Endodermal cell (in vitro differentiated cells): ENCODE results near the gene BOLA2. TPM values are rescaled to one million over a fixed set of nuclear protein-coding genes. Genes with fewer than 3 reads are reported as not detected.
"Not testable (repeated sequence)": the region's sequence is repeated elsewhere in the genome, so short reads cannot be mapped to it uniquely, and the experiment has no call there.

Source experiments
- DNase-seq: peaks from one replicate; pipeline ENCODE4 v3.0.0-alpha.2; 2017
- H3K27ac ChIP-seq: 2 replicates; pipeline ENCODE4 v1.5.1; 2013; ENCODE audit warnings: mild to moderate bottlenecking, low read depth, low read length, moderate library complexity
- H3K27me3 ChIP-seq: 2 replicates; pipeline ENCODE4 v1.6.1; 2013; ENCODE audit warnings: mild to moderate bottlenecking, low read length, moderate library complexity; ENCODE audit not compliant: insufficient read depth, control insufficient read depth, poor library complexity, severe bottlenecking
- H3K36me3 ChIP-seq: 2 replicates; pipeline ENCODE4 v1.7.0; 2013; ENCODE audit warnings: mild to moderate bottlenecking, low read length, moderate library complexity; ENCODE audit not compliant: control insufficient read depth, insufficient read depth
- H3K4me1 ChIP-seq: one replicate; pipeline ENCODE4 v1.7.0; 2013; ENCODE audit warnings: low read length; ENCODE audit not compliant: control insufficient read depth, insufficient read depth
- H3K4me3 ChIP-seq: 2 replicates; pipeline ENCODE4 v1.5.1; 2013; ENCODE audit warnings: mild to moderate bottlenecking, low read length, moderate library complexity
- H3K9ac ChIP-seq: 2 replicates; pipeline ENCODE4 v1.6.1; 2013; ENCODE audit warnings: mild to moderate bottlenecking, low read length, moderate library complexity; ENCODE audit not compliant: poor library complexity, severe bottlenecking; ENCODE audit errors: extremely low read depth
- H3K9me3 ChIP-seq: 2 replicates; pipeline ENCODE4 v1.6.1; 2013; ENCODE audit warnings: mild to moderate bottlenecking, low read length, moderate library complexity; ENCODE audit not compliant: control insufficient read depth
- H3K27ac Mint-ChIP-seq: 2 replicates; pipeline ENCODE4 v1.8.0; 2020; ENCODE audit warnings: mixed read lengths
- H3K27me3 Mint-ChIP-seq: 2 replicates; pipeline ENCODE4 v1.8.0; 2021; ENCODE audit warnings: mild to moderate bottlenecking, mixed read lengths; ENCODE audit not compliant: insufficient read depth
- H3K36me3 Mint-ChIP-seq: 2 replicates; pipeline ENCODE4 v1.8.0; 2020; ENCODE audit warnings: low read depth, mixed read lengths
- H3K4me1 Mint-ChIP-seq: 2 replicates; pipeline ENCODE4 v1.8.0; 2020; ENCODE audit warnings: mixed read lengths
- H3K4me3 Mint-ChIP-seq: 2 replicates; pipeline ENCODE4 v1.8.0; 2020; ENCODE audit warnings: mild to moderate bottlenecking, moderate library complexity, mixed read lengths
- H3K9me3 Mint-ChIP-seq: 2 replicates; pipeline ENCODE4 v1.8.0; 2020; ENCODE audit warnings: mild to moderate bottlenecking, mixed read lengths
- WGBS, 2 experiments: methylation state at CpG; one replicate each; pipeline versions ENCODE4 v1.1.5 to v1.1.7; 2013; ENCODE audit warnings: missing lambda C conversion rate in 2 of 2, mixed read lengths in 1 of 2; ENCODE audit not compliant: insufficient coverage in 1 of 2, insufficient read length in 1 of 2; 5-methylcytosine and 5-hydroxymethylcytosine counted together
- total RNA-seq, 2 donors: library from RNA; stranded (reverse); fragmentation: NEBNext Ultra II Directional in 1 of 2; extraction: Animal tissue kit (Norgen Biotek cat#: 25700) in 1 of 2; gene quantifications; 2 replicates in 1 of 2; 3 replicates in 1 of 2; pipeline ENCODE4 v1.2.1, GENCODE V29; 2021

BOLA2 gene
- total RNA-seq, 2 donors from 2014 or later, result 9.5 to 11.0 TPM

- 94% methylated on average over 2 of the region's 3 CpGs; no CpG with 5 or more reads in 1 of the 2 experiments for WGBS, 2 experiments
- not testable (repeated sequence) for H3K9ac ChIP-seq, H3K27me3 ChIP-seq, H3K27ac Mint-ChIP-seq, H3K27me3 Mint-ChIP-seq, H3K4me1 ChIP-seq, DNase-seq, H3K9me3 ChIP-seq, H3K4me1 Mint-ChIP-seq, H3K27ac ChIP-seq, H3K36me3 Mint-ChIP-seq, H3K9me3 Mint-ChIP-seq, H3K4me3 ChIP-seq, H3K36me3 ChIP-seq, H3K4me3 Mint-ChIP-seq
Measured at GRCh38 chr16:29425390-29425789, 28.8 kb downstream of the BOLA2 start.

DNA sequence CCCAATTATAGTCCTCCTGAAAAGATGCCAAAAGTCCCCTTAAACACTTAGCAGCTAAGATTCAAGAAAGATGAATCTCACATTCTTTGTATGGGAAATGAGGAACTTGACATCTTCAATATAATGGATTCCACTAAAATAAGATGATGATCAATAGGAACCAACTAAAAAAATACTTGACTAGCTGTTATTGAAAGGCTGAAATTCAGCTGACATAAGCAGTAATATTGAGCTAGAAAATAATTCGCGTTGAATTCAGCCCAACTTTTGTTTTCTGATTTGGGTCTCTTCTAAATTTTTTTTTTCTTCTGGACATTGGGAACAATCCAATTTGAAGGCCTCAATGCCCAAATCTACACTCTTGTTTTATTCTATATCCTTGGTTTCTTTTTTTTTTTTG, 30.6 kb downstream of the BOLA2 start:
- WGBS, 2 experiments, result 91% methylated on average over 2 of the region's 2 CpGs; no CpG with 5 or more reads in 1 of the 2 experiments
- not testable (repeated sequence) for H3K9me3 Mint-ChIP-seq, H3K36me3 ChIP-seq

GRCh38 chr16:29405249-29405648, 48.9 kb downstream of the BOLA2 start:
- H3K9me3 Mint-ChIP-seq, result not testable (repeated sequence)

More for the DNA sequence above, 30.6 kb downstream of the BOLA2 start:
- not testable (repeated sequence) for H3K4me1 Mint-ChIP-seq, H3K27me3 Mint-ChIP-seq, H3K27ac Mint-ChIP-seq, DNase-seq, H3K27me3 ChIP-seq, H3K4me3 ChIP-seq, H3K4me3 Mint-ChIP-seq, H3K9me3 ChIP-seq, H3K36me3 Mint-ChIP-seq, H3K4me1 ChIP-seq, H3K9ac ChIP-seq, H3K27ac ChIP-seq

More at GRCh38 chr16:29405249-29405648, 48.9 kb downstream of the BOLA2 start:
- DNase-seq, H3K9me3 ChIP-seq, H3K27ac ChIP-seq, H3K4me3 ChIP-seq, H3K27me3 Mint-ChIP-seq, H3K36me3 Mint-ChIP-seq, H3K27ac Mint-ChIP-seq, H3K36me3 ChIP-seq, H3K4me1 Mint-ChIP-seq, H3K9ac ChIP-seq, H3K27me3 ChIP-seq, H3K4me1 ChIP-seq, H3K4me3 Mint-ChIP-seq: not testable (repeated sequence)
- WGBS, 2 experiments, result 100% methylated on average over 2 of the region's 7 CpGs; no CpG with 5 or more reads in 1 of the 2 experiments

Other genes with a start within 250 kb of the BOLA2 start
- 1 to 10 TPM; 1.5 to 3.6 TPM for gene NPIPB11, start 47.6 kb downstream of the BOLA2 start, total RNA-seq
- gene SLX1B, start 182 bp upstream of the BOLA2 start, total RNA-seq, result 10 to 100 TPM; 55.2 to 55.5 TPM
- gene SULT1A4, start 5.6 kb upstream of the BOLA2 start, total RNA-seq, result 1 to 10 TPM; 2.1 to 4.0 TPM
- gene NPIPB12, start 52.1 kb upstream of the BOLA2 start, total RNA-seq, result 10 to 100 TPM; 82.1 to 94.7 TPM
- gene SPN, start 208.9 kb upstream of the BOLA2 start, total RNA-seq, result under 1 TPM in 1 of 2 donors, not detected in 1; 0.86 TPM
- gene QPRT, start 224.8 kb upstream of the BOLA2 start, total RNA-seq, result 100 to 1,000 TPM in 1 of 2 donors, 10 to 100 TPM in 1; 92.3 to 109 TPM